ENCODE measurements around the gene STARD5. TPM values are rescaled to one million over a fixed set of nuclear protein-coding genes. Genes with fewer than 3 reads are reported as not detected.

The STARD5 gene
- total and polyA plus RNA-seq, 2 experiments from 2014 or later: 3.8 to 10.1 TPM

GRCh38 chr15:81277851-81278250, 46.1 kb downstream of the STARD5 start:
- Histone ChIP-seq H3K9me2 (ENCODE audit: insufficient read depth) (no peaks in the 10 kb centered on the region), H3K4me1 (ENCODE audit: insufficient read depth) (peaks cover 6% of the 10 kb centered on the region; the same call in 1 of the 2 replicates), H2AFZ (no peak overlapping the region), H3F3A (replicated peaks; ENCODE audit: low read depth) (no peaks in the 10 kb centered on the region), H3K79me2 (replicated peaks; ENCODE audit: insufficient read depth) (no peaks in the 10 kb centered on the region), H3K27me3 (ENCODE audit: insufficient read depth) (no peaks in the 10 kb centered on the region), H4K20me1 (replicated peaks; ENCODE audit: insufficient read depth) (no peaks in the 10 kb centered on the region), H3K4me2 (no peak overlapping the region), H3K4me3 (no peak overlapping the region), H3K27ac (ENCODE audit: low read depth) (no peak overlapping the region), H3K36me3 (ENCODE audit: insufficient read depth) (no peaks in the 10 kb centered on the region; the same call in 1 of the 2 replicates)
- Mint-ChIP-seq H3K27ac (no peak overlapping the region), H3K36me3 (ENCODE audit: low read depth) (peaks cover 14% of the 10 kb centered on the region), H3K4me1 (peaks cover 9% of the 10 kb centered on the region; the same call in 2 of the 3 replicates), H3K9me3 (peaks cover 29% of the 10 kb centered on the region), H3K27me3 (ENCODE audit: insufficient read depth, low read depth, poor library complexity) (peaks cover 10% of the 10 kb centered on the region), H3K4me3 (no peak overlapping the region)
- TF ChIP-seq REST (IDR thresholded peaks at IDR 0.05; ENCODE audit: unreplicated experiment) (no peak), CREB1 (CRISPR knock-in tag; IDR thresholded peaks at IDR 0.05; ENCODE audit: low read depth) (no peak), ETS1 (IDR thresholded peaks at IDR 0.05) (no peak), STAT1 (IDR thresholded peaks at IDR 0.05; ENCODE audit: unreplicated experiment) (no peak), EZH2phosphoT487 (IDR thresholded peaks at IDR 0.05; ENCODE audit: unreplicated experiment) (no peak), NANOG (IDR thresholded peaks at IDR 0.05; ENCODE audit: borderline replicate concordance) (no peak), POLR2AphosphoS5 (IDR thresholded peaks at IDR 0.05; ENCODE audit: low read depth) (no peak), ZNF331 (CRISPR knock-in tag; IDR thresholded peaks at IDR 0.05; ENCODE audit: low read depth) (no peak), EZH2 (IDR thresholded peaks at IDR 0.05; ENCODE audit: low read depth, unreplicated experiment) (no peak), JUNB (IDR thresholded peaks at IDR 0.05; ENCODE audit: unreplicated experiment) (no peak), ZNF114 (CRISPR knock-in tag; IDR thresholded peaks at IDR 0.05) (no peak), ZNF462 (CRISPR knock-in tag; IDR thresholded peaks at IDR 0.05) (no peak), CTCF (conservative IDR thresholded peaks at IDR 0.05; ENCODE audit: low read depth in 2 of 2) (no peak)
- DNase-seq (ENCODE audit: low spot score) (no peak), ATAC-seq (no peak)

Measured in GM23338 (cell line).